ENCODE data around the gene ARHGAP26.

GRCh38 chr5:143208365-143208641, 438.1 kb downstream of the ARHGAP26 start:
- TF ChIP-seq REST (IDR thresholded peaks at IDR 0.05; ENCODE audit: insufficient read depth in 1 of 2, low read depth in 2 of 2, low read length in 1 of 2) (no peak), CTCF (IDR thresholded peaks at IDR 0.05) (no peak), POLR2AphosphoS5 (IDR thresholded peaks at IDR 0.05; ENCODE audit: low read depth, low read length) (no peak), TCF7L2 (IDR thresholded peaks at IDR 0.05; ENCODE audit: low read depth, low read length) (no peak), SIN3A (IDR thresholded peaks at IDR 0.05; ENCODE audit: borderline replicate concordance, insufficient read depth, low read depth, low read length) (no peak)
